Ishikawa (cell line): Measurements from ENCODE around the gene PELI2.

Experiments
- CEBPB ChIP-seq: IDR thresholded peaks from 2 replicates; pipeline ENCODE4 v1.6.1; 2012
- FOXM1 ChIP-seq: IDR thresholded peaks from 2 replicates; pipeline ENCODE4 v1.6.1; 2012; ENCODE audit warnings: low read depth, borderline replicate concordance
- MAX ChIP-seq: IDR thresholded peaks from 2 replicates; pipeline ENCODE4 v1.6.1; 2012

GRCh38 chr14:56099081-56099797, 19.0 kb upstream of the PELI2 start:
- TF ChIP-seq MAX = no peak
- TF ChIP-seq FOXM1 = no peak
- no peak for TF ChIP-seq CEBPB
